ENCODE measurements around the gene ZIC1. TPM values are rescaled to one million over a fixed set of nuclear protein-coding genes. Genes with fewer than 3 reads are reported as not detected.

The ZIC1 gene
- total RNA-seq, 1 experiment from 2014 or later = not detected

DNA sequence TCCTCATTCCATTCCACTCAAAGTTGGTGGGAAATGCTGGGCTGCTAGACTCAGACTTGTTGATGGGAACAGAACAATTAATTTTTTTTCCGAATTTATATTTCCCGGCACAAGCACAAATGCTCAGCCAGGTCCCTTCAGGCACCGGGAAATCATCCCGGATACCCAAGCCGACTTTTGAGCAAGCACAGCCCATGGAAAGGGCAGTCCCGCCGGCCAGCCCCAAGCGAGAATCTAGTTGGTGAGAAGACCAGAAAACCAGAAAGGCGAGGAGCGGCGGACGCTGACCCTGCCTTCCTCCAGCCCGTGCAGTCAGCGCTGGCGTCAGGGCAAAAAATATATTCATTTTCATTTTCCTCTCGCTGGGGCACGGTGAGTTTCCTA is 2.1 kb upstream of the ZIC1 start:
- H2BK20ac ChIP-seq (ENCODE audit: low read depth, low read length, poor library complexity, severe bottlenecking) = no peak overlapping the region
- Mint-ChIP-seq H3K4me3 (peak overlapping the region in 1 of 2 experiments; percentile 54; a peak in 2 of 5 replicates), H3K27ac (no peak overlapping the region), H3K4me1 (peaks cover 23 to 82% of the 10 kb centered on the region in 2 experiments), H3K36me3 (ENCODE audit: insufficient read depth in 1 of 3, low read depth in 3 of 3) (no peaks in the 10 kb centered on the region; a peak in 1 of 7 replicates), H3K27me3 (ENCODE audit: low read depth) (peaks cover 100% of the 10 kb centered on the region), H3K9me3 (peaks cover 0 to 6% of the 10 kb centered on the region in 2 experiments; a peak in 3 of 5 replicates)
- H4K8ac ChIP-seq (replicated peaks; ENCODE audit: insufficient read length, low read depth, low read length) = no peak overlapping the region
- H4K91ac ChIP-seq (ENCODE audit: insufficient read length, low read depth, low read length) = no peak overlapping the region
- H2BK5ac ChIP-seq (ENCODE audit: insufficient read length, low read length) = no peak overlapping the region
- H2BK15ac ChIP-seq (ENCODE audit: low read depth, low read length) = no peak overlapping the region
- no peaks in the 10 kb centered on the region for H3K79me1 ChIP-seq (ENCODE audit: insufficient read depth, low read depth, low read length, poor library complexity, severe bottlenecking)
- H3K23me2 ChIP-seq (ENCODE audit: insufficient read length, low read depth, low read length, poor library complexity, severe bottlenecking) = peaks cover 22% of the 10 kb centered on the region
- H3K23ac ChIP-seq (ENCODE audit: insufficient read length, low read depth, low read length) = no peak overlapping the region
- H3K4me2 ChIP-seq (ENCODE audit: insufficient read depth, insufficient read length, low read length) = peak overlapping the region; percentile 84
- TF ChIP-seq, protein P1, sequence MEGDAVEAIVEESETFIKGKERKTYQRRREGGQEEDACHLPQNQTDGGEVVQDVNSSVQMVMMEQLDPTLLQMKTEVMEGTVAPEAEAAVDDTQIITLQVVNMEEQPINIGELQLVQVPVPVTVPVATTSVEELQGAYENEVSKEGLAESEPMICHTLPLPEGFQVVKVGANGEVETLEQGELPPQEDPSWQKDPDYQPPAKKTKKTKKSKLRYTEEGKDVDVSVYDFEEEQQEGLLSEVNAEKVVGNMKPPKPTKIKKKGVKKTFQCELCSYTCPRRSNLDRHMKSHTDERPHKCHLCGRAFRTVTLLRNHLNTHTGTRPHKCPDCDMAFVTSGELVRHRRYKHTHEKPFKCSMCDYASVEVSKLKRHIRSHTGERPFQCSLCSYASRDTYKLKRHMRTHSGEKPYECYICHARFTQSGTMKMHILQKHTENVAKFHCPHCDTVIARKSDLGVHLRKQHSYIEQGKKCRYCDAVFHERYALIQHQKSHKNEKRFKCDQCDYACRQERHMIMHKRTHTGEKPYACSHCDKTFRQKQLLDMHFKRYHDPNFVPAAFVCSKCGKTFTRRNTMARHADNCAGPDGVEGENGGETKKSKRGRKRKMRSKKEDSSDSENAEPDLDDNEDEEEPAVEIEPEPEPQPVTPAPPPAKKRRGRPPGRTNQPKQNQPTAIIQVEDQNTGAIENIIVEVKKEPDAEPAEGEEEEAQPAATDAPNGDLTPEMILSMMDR (conservative IDR thresholded peaks at IDR 0.05) = no peak
- no peak overlapping the region for H4K5ac ChIP-seq (ENCODE audit: insufficient read length, low read depth, low read length)
- no peak overlapping the region for H2AFZ ChIP-seq (ENCODE audit: low read length)
- H3K14ac ChIP-seq (ENCODE audit: insufficient read depth, low read length) = no peak overlapping the region
- H3K27me3 ChIP-seq (ENCODE audit: insufficient read depth, low read length) = peaks cover 81% of the 10 kb centered on the region
- H2AK5ac ChIP-seq (ENCODE audit: insufficient read length, low read length) = no peak overlapping the region
- no CpG with 5 or more reads among the region's 17 CpGs for WGBS (ENCODE audit: extremely low coverage, insufficient read length, low lambda C conversion rate)
- no peak overlapping the region for H3T11ph ChIP-seq (ENCODE audit: low read length)
- H3K4me1 ChIP-seq (ENCODE audit: insufficient read depth, low read length) = peaks cover 5% of the 10 kb centered on the region
- no peaks in the 10 kb centered on the region for H4K20me1 ChIP-seq (ENCODE audit: control insufficient read depth, insufficient read depth, insufficient read length)
- no peak overlapping the region for H2BK12ac ChIP-seq (ENCODE audit: insufficient read length, low read depth, low read length)
- H3K56ac ChIP-seq (ENCODE audit: insufficient read length, low read depth, low read length) = no peak overlapping the region
- no peak overlapping the region for H3K4ac ChIP-seq (ENCODE audit: low read depth, low read length)
- no peak for DNase-seq
- no peak overlapping the region for H3K18ac ChIP-seq (ENCODE audit: insufficient read length, low read depth, low read length)
- H2BK120ac ChIP-seq (ENCODE audit: low read depth, low read length, poor library complexity, severe bottlenecking) = no peak overlapping the region
- H3K27ac ChIP-seq (ENCODE audit: insufficient read length, low read depth, low read length) = no peak overlapping the region
- no peaks in the 10 kb centered on the region for H3K9me3 ChIP-seq (ENCODE audit: control insufficient read depth, low read depth, low read length)
- no peaks in the 10 kb centered on the region for H3K79me2 ChIP-seq (ENCODE audit: insufficient read depth, low read length)
- H3K9ac ChIP-seq (ENCODE audit: extremely low read depth, insufficient read length, low read length) = no peak overlapping the region
